ENCODE results near the gene TAOK1.

The TAOK1 gene

DNA sequence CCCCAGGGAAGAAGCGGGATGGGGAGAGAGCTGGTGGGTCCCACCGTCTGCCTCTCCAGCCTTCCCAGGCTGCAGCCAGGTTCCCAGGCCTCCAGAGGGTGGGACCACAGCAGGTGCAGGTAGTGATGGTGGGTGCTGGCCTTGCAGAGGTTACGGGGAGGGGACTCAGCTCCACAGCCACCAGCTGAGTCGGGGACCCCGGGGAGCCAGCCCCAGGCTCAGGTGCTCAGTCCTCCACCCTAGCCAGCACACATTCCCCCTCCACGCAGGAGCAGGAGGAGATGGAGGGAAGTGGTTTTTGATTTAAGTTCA lies 183.4 kb downstream of the TAOK1 start:
- no peaks in the 10 kb centered on the region for H3K9me3 Mint-ChIP-seq (ENCODE audit: low read depth)
- no peaks in the 10 kb centered on the region for H3K27me3 Mint-ChIP-seq
- no peaks in the 10 kb centered on the region for H3K36me3 Mint-ChIP-seq
- no peak overlapping the region for H3K4me3 Mint-ChIP-seq
- peaks cover 15% of the 10 kb centered on the region for H3K4me1 Mint-ChIP-seq (ENCODE audit: low read depth)
- no peak overlapping the region for H3K27ac Mint-ChIP-seq

DNA sequence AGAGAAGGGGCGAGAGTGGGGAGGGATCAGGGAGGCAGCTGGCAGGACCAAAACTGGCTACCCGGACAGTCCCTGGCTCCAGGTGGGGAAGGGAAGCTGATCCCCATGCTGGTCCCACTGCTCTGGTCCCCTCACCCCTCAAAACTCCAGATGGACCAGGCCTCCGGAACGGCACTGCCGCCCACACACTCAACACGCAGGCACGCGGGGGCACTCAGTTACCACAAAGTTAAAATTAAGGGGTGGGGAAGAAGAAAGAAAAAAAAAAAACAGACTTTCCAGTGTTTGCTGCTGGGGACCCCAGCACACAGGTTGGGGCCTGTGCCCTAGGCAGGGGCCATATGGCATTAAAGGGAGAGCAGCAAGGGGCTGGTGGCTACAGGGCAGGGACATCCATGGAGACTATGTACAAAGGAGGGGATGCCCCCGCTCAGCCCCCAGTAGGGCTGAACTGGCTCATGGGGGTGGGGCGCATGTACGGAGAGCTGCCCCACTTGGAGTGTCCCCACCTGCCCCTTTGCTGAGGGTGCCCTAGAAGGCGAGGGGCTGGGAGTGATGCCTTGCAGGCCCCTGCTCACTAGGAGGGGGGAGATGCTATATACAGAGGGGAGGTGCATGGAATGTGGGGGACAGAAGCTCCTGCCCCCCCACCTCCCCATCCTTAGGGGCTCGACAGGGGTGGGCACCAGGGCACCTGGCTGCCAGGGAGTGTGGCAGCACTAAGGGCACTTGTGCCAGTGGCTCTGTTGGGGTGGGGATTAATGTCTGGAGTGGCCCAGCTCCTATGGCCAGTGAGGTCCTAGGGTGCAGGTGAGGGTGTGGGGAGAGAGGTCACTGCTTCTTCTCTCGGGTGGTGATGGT lies 183.9 kb downstream of the TAOK1 start:
- H3K4me1 Mint-ChIP-seq (ENCODE audit: low read depth), result peaks cover 13% of the 10 kb centered on the region
- no peak overlapping the region for H3K27ac Mint-ChIP-seq
- H3K27me3 Mint-ChIP-seq, result no peaks in the 10 kb centered on the region
- no peaks in the 10 kb centered on the region for H3K36me3 Mint-ChIP-seq
- no peaks in the 10 kb centered on the region for H3K9me3 Mint-ChIP-seq (ENCODE audit: low read depth)
- H3K4me3 Mint-ChIP-seq, result no peak overlapping the region

GRCh38 chr17:29574732-29575510 lies 184.8 kb downstream of the TAOK1 start:
- Mint-ChIP-seq H3K9me3 (ENCODE audit: low read depth) (no peaks in the 10 kb centered on the region), H3K4me1 (ENCODE audit: low read depth) (peaks cover 11% of the 10 kb centered on the region), H3K27ac (no peak overlapping the region), H3K36me3 (no peaks in the 10 kb centered on the region), H3K4me3 (no peak overlapping the region), H3K27me3 (no peaks in the 10 kb centered on the region)

- peaks cover 12% of the 10 kb centered on the region for H3K4me1 Mint-ChIP-seq (ENCODE audit: low read depth)
- no peak overlapping the region for H3K4me3 Mint-ChIP-seq
- no peaks in the 10 kb centered on the region for H3K9me3 Mint-ChIP-seq (ENCODE audit: low read depth)
- no peaks in the 10 kb centered on the region for H3K27me3 Mint-ChIP-seq
- peaks cover 3% of the 10 kb centered on the region for H3K36me3 Mint-ChIP-seq
- H3K27ac Mint-ChIP-seq, result no peak overlapping the region
These were observed 185.5 kb downstream of the TAOK1 start for GRCh38 chr17:29575511-29576213.

GRCh38 chr17:29576214-29577000 lies 186.2 kb downstream of the TAOK1 start:
- Mint-ChIP-seq H3K36me3 (peaks cover 3% of the 10 kb centered on the region), H3K27ac (no peak overlapping the region)

GRCh38 chr17:29577001-29577370 lies 186.8 kb downstream of the TAOK1 start:
- H3K27ac Mint-ChIP-seq, result no peak overlapping the region
- H3K4me1 Mint-ChIP-seq (ENCODE audit: low read depth), result peaks cover 9% of the 10 kb centered on the region
- no peaks in the 10 kb centered on the region for H3K27me3 Mint-ChIP-seq
- no peak overlapping the region for H3K4me3 Mint-ChIP-seq
- peaks cover 3% of the 10 kb centered on the region for H3K36me3 Mint-ChIP-seq
- H3K9me3 Mint-ChIP-seq (ENCODE audit: low read depth), result no peaks in the 10 kb centered on the region

More at GRCh38 chr17:29576214-29577000, 186.2 kb downstream of the TAOK1 start:
- H3K4me3 Mint-ChIP-seq, result no peak overlapping the region
- H3K4me1 Mint-ChIP-seq (ENCODE audit: low read depth), result peaks cover 9% of the 10 kb centered on the region
- H3K9me3 Mint-ChIP-seq (ENCODE audit: low read depth), result no peaks in the 10 kb centered on the region
- no peaks in the 10 kb centered on the region for H3K27me3 Mint-ChIP-seq

- H3K36me3 Mint-ChIP-seq, result peaks cover 3% of the 10 kb centered on the region
- H3K27me3 Mint-ChIP-seq, result no peaks in the 10 kb centered on the region
- H3K9me3 Mint-ChIP-seq (ENCODE audit: low read depth), result no peaks in the 10 kb centered on the region
- H3K27ac Mint-ChIP-seq, result no peak overlapping the region
- H3K4me1 Mint-ChIP-seq (ENCODE audit: low read depth), result peaks cover 11% of the 10 kb centered on the region
- no peak overlapping the region for H3K4me3 Mint-ChIP-seq
These were observed 187.4 kb downstream of the TAOK1 start for GRCh38 chr17:29577385-29578211.

- Mint-ChIP-seq H3K4me1 (ENCODE audit: low read depth) (peaks cover 9% of the 10 kb centered on the region), H3K27me3 (no peaks in the 10 kb centered on the region), H3K4me3 (no peak overlapping the region), H3K9me3 (ENCODE audit: low read depth) (no peaks in the 10 kb centered on the region), H3K36me3 (peaks cover 3% of the 10 kb centered on the region), H3K27ac (no peak overlapping the region)
These were observed 188.7 kb downstream of the TAOK1 start for GRCh38 chr17:29578626-29579485.

DNA sequence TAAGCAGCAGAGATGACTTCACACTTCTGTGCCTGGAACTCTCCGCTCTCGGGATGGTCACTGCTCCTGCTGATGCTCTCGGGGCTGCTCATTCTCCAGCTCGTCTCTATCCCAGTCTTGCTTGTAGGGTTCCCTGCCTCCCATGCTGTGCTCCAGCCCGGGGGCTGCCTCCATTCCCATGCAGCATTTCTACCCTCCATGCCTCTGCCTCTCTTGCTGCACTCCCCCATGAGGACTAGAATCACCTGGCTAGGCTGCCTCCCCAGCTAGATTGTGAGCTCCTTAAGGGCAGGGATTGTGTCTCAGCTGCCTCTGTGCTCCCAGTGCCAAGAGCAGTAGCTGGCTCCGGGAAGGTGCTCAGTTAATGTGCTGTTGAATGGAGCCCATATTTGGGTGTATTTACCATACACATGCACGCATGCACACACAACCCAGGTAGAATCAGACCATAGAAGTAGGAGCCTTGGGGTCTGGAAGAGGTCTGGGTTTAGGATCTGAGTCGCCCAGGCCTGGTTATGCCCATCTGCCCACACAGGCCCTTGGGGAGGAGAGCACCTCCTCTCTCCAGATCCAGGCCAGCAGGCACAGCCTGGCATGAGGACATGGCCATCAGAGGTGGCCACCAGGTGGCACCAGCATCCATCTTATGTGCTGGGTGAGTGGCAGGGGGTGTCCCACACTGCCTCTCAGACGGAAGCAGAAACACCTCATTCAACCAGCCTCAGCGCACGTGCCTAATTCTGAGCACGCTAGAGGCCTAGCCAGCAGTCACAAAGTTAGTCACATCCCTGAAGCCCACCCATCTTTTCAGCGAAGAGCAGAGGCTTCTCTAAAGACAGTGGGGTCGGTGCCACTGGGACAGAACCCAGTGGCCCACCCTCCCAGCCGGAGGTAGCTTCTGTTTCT lies 190.0 kb downstream of the TAOK1 start:
- Mint-ChIP-seq H3K4me3 (peak overlapping the region; percentile 56), H3K4me1 (ENCODE audit: low read depth) (peaks cover 18% of the 10 kb centered on the region), H3K27me3 (no peaks in the 10 kb centered on the region), H3K36me3 (peaks cover 3% of the 10 kb centered on the region), H3K27ac (peak overlapping the region; percentile 93), H3K9me3 (ENCODE audit: low read depth) (no peaks in the 10 kb centered on the region)

DNA sequence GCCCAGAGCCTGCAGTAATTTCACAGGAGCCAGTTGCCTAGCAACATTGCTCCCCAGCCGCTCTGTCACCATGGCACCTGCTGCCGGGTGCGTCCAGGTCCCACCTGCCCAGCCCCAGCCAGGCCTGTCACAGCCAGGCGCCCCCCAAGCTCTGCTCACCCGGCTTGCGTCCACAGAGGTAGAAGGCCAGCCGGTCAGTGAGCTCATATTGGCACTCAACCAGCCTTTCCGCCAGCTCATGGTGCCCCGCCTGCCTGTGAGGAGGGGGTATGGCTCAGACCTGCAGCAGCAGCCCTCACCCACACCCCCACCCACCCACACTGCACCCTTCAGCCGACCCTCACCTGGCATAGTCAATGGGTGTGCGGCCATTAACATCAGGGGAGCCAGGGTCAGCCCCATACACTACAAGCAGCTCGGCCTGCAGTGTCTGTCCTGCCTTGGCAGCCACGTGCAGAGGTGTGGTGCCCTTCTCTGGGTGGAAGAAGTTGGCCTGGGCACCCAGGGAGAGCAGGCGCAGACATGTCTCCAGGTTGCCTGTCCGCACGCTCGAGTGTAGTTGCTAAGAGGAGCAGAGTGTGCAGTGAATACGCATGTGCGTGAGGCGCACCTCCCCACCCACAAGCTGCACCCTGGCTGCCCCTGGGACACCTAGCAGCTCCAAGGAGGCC lies 191.6 kb downstream of the TAOK1 start:
- peaks cover 3% of the 10 kb centered on the region for H3K36me3 Mint-ChIP-seq
- peaks cover 33% of the 10 kb centered on the region for H3K4me1 Mint-ChIP-seq (ENCODE audit: low read depth)
- H3K27ac Mint-ChIP-seq, result peak overlapping the region; percentile 58
- no peaks in the 10 kb centered on the region for H3K27me3 Mint-ChIP-seq
- H3K9me3 Mint-ChIP-seq (ENCODE audit: low read depth), result no peaks in the 10 kb centered on the region
- no peak overlapping the region for H3K4me3 Mint-ChIP-seq

GRCh38 chr17:29582254-29582765 lies 192.1 kb downstream of the TAOK1 start:
- peaks cover 37% of the 10 kb centered on the region for H3K4me1 Mint-ChIP-seq (ENCODE audit: low read depth)
- no peak overlapping the region for H3K4me3 Mint-ChIP-seq
- no peaks in the 10 kb centered on the region for H3K9me3 Mint-ChIP-seq (ENCODE audit: low read depth)
- H3K27me3 Mint-ChIP-seq, result no peaks in the 10 kb centered on the region
- peak overlapping the region; percentile 58 for H3K27ac Mint-ChIP-seq
- peaks cover 3% of the 10 kb centered on the region for H3K36me3 Mint-ChIP-seq

DNA sequence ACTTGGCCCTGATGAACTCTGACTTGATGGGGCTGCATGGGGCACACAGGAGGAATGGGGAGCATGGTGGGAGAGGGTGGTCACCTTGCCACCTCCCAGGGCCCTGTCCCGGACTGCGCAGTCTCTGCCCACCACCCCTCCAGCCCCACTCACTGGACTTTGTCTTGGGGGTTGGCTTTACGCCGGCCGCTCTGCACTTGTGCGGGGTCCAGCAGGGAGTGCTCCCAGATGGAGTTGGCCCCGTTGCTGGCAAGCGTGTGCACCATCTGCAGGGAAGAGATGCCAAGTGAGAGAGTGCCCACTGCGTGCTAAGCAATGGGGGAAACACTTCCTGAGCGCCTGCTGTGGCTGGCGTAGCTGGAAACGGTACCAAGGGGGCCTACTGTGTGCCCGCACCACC lies 192.6 kb downstream of the TAOK1 start:
- no peak overlapping the region for H3K4me3 Mint-ChIP-seq
- H3K9me3 Mint-ChIP-seq (ENCODE audit: low read depth), result no peaks in the 10 kb centered on the region
- peaks cover 41% of the 10 kb centered on the region for H3K4me1 Mint-ChIP-seq (ENCODE audit: low read depth)
- H3K27me3 Mint-ChIP-seq, result no peaks in the 10 kb centered on the region
- peaks cover 3% of the 10 kb centered on the region for H3K36me3 Mint-ChIP-seq
- H3K27ac Mint-ChIP-seq, result no peak overlapping the region

Data from activated naive CD8-positive, alpha-beta T cell (primary cell).